OCI-LY1 (cell line): ENCODE data around the gene AGAP1.

Experiments
- EZH2 ChIP-seq: fragments of 200-600 bp; sonication (generic), shearing (Covaris generic); IDR thresholded peaks from 2 replicates; pipeline ENCODE4 v1.8.0; 2017; ENCODE audit warnings: borderline replicate concordance, mixed run types, mild to moderate bottlenecking, antibody characterized with exemption, low read length, moderate library complexity, mixed read lengths
- TF ChIP-seq, protein P1 (sequence below): fragments of 200-600 bp; sonication (generic), shearing (Covaris generic); IDR thresholded peaks from 2 replicates; pipeline ENCODE4 v1.5.1; 2017; ENCODE audit warnings: mild to moderate bottlenecking, antibody characterized with exemption, low read length, moderate library complexity, mixed read lengths

- TF ChIP-seq, protein P1, sequence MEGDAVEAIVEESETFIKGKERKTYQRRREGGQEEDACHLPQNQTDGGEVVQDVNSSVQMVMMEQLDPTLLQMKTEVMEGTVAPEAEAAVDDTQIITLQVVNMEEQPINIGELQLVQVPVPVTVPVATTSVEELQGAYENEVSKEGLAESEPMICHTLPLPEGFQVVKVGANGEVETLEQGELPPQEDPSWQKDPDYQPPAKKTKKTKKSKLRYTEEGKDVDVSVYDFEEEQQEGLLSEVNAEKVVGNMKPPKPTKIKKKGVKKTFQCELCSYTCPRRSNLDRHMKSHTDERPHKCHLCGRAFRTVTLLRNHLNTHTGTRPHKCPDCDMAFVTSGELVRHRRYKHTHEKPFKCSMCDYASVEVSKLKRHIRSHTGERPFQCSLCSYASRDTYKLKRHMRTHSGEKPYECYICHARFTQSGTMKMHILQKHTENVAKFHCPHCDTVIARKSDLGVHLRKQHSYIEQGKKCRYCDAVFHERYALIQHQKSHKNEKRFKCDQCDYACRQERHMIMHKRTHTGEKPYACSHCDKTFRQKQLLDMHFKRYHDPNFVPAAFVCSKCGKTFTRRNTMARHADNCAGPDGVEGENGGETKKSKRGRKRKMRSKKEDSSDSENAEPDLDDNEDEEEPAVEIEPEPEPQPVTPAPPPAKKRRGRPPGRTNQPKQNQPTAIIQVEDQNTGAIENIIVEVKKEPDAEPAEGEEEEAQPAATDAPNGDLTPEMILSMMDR = no peak
- TF ChIP-seq EZH2 = no peak
Observed at GRCh38 chr2:236095504-236095903, 601.7 kb downstream of the AGAP1 start.
